HG02840 (cell line): ENCODE data around the gene HSP90AB1.

Source experiments
- ATAC-seq: cut with Tn5 transposase; IDR thresholded peaks from one replicate; pipeline ENCODE4 v1.9.1; 2021; ENCODE audit warnings: mild to moderate bottlenecking, moderate library complexity, moderate number of reproducible peaks; ENCODE audit not compliant: unreplicated experiment, low FRiP score

The HSP90AB1 gene

GRCh38 chr6:44278315-44278714 lies 31.4 kb downstream of the HSP90AB1 start:
- no peak for ATAC-seq

GRCh38 chr6:44278774-44279697 lies 32.1 kb downstream of the HSP90AB1 start:
- no peak for ATAC-seq

GRCh38 chr6:44284121-44284520 lies 37.2 kb downstream of the HSP90AB1 start:
- ATAC-seq = no peak

DNA sequence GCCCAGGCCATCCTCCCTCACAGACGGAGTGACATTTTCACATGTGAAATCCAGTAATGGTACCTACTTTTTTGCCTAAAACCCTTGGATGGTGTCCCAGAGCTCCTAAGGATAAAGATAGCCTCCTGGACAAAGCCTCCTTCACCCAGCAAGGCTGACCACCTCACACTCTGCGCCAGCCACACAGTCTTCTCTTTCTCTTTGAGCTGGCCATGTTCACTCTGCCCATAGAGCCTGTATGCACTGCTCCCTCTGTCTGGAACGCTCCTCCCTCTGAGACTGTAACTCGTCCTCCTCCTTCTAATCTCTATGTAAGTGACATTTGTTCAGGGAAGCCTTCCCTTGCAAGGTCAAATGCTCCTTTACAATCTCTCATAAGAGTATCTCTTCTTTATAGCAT lies 38.0 kb downstream of the HSP90AB1 start:
- no peak for ATAC-seq

DNA sequence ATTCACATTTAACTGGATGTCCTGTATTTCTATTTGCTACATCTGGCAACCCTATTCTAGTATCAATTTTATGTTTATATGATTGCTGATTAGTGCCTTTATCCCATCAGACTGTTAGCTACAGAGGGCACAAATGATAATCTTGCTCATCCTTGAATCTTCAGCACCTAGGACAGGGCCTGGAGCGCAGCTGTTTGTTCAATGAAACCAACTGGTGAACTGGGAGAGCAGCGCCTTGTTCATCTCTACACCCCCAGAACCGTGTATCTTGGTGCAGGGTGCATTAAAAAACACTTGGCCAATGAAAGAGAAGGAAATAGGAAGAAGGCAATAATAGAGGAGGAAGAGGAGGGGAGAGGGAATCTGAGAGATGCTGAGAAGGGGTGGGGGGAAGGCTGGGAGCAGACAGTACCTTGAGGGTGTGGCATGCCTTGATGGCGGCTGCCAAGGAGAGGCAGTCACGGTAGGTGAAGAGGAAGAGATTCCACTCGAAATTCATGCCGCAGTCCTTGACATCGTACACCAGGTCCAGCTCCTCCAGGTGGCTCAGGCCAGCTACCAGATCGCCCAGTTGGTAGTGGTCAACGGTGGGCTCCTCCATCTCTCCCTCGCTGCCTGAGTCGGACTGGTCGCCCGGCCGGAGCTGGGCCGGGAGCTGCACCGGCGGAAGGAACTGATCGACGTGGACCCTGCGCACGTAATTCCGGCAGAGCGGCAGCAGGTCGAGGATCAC lies 38.8 kb downstream of the HSP90AB1 start:
- ATAC-seq = no peak

DNA sequence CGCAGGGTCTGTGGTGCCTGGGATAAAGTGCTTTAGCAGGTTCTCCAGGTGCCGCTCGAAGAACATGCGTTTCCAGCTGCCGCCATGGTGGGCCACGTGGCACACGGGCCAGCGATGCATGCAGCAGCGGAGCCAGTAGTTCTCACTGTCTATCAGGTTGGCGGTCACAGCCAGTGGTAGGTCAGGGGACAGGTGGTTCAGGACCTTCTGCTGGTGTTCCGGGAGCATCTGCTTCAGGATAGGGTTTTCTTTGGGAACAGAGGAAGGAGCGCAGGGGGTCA lies 39.3 kb downstream of the HSP90AB1 start:
- ATAC-seq = no peak

- no peak for ATAC-seq
Observed at GRCh38 chr6:44286747-44287146, 39.8 kb downstream of the HSP90AB1 start.

GRCh38 chr6:44289726-44290260 lies 42.9 kb downstream of the HSP90AB1 start:
- ATAC-seq = no peak

- ATAC-seq = no peak
Observed at GRCh38 chr6:44291841-44292240, 44.9 kb downstream of the HSP90AB1 start.

GRCh38 chr6:44292661-44293365 lies 45.9 kb downstream of the HSP90AB1 start:
- ATAC-seq = no peak

- no peak for ATAC-seq
Observed at GRCh38 chr6:44294832-44295791, 48.2 kb downstream of the HSP90AB1 start.

GRCh38 chr6:44297063-44298038 lies 50.5 kb downstream of the HSP90AB1 start:
- ATAC-seq = no peak

DNA sequence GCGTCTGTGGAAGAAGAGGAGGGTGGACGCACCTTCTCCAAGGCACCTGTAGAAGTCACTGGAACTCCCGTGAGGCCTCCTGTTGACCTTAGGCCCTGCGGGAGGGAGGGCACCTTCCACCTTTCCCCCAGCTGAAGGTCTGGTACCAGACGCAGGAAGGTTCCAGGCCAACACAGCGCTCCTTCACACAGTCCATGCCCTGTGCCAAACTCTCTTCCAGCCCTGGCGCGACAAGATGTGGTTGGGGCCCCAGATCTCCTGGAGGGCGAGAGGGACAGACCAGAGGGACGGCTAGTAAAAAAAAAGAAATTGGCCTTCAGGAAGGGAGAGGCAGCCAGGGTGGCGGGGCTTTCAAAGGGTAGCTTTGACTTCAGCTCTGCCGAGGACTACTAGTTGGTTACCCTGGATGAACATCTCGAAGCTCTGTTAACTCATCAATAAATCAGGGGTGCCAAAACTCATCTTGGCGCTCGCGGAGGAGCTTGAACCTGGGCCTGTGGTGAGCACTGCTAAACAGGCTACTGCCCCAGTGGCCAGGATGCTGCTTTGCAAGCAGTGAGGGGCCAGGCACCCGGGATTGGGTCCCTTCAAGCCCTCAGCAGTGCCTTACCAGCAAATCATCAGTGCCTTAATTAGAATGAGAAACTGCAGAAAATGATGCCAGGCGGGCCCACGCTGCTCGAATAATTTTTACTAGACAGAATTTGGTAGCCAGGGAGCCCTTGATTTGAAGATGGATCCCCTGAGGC lies 51.3 kb downstream of the HSP90AB1 start:
- ATAC-seq = no peak

DNA sequence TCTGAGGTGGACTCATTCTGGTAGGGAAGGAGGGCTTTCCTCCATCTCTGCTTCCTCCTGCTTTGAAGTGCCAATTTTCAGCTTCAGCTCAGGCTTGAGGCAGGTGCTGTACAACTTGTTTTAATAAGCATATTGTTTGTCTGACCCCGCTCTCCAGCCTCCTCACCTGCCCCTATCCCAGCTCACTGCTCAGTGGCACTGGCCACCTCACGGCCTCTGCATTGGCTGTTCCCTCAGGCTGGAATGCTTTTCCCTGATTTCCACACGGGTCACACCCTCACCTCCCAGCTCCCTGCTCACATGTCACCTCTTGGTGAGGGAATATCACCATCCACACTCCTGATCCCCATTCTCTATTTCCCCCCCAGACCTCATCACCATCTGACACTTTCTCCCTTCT lies 52.0 kb downstream of the HSP90AB1 start:
- no peak for ATAC-seq

GRCh38 chr6:44300292-44300823 lies 53.5 kb downstream of the HSP90AB1 start:
- no peak for ATAC-seq

GRCh38 chr6:44301106-44301505 lies 54.2 kb downstream of the HSP90AB1 start:
- ATAC-seq = no peak

- no peak for ATAC-seq
Observed at GRCh38 chr6:44301782-44302564, 55.1 kb downstream of the HSP90AB1 start.
